H1 (cell line): ENCODE data around the gene DNAJB11. TPM values are rescaled to one million over a fixed set of nuclear protein-coding genes. Genes with fewer than 3 reads are reported as not detected.
A peak's percentile ranks its signal among the peaks of the same experiment; 100 is the strongest.

ENCODE experiments used
- CTCF ChIA-PET: fragments of 300-600 bp; sonication (Branson Sonifier 250); formaldehyde crosslinking; loops from one replicate; lab custom pipeline; 2021; ENCODE audit not compliant: partially characterized antibody; lab: Charles Lee
- POLR2A ChIA-PET: fragments of 300-600 bp; sonication (Branson Sonifier 250); formaldehyde crosslinking; loops from one replicate; lab custom pipeline; 2021; ENCODE audit warnings: inconsistent platforms; ENCODE audit not compliant: partially characterized antibody; lab: Charles Lee
- DNase-seq, 2 experiments: peaks; one replicate each; pipeline versions ENCODE4 v3.0.0 to v3.0.0-alpha.2; 2010 to 2022; ENCODE audit warnings: low spot score in 2 of 2, low read depth in 1 of 2, mixed read lengths in 1 of 2
- FAIRE-seq: peaks from 2 replicates; lab custom pipeline; 2011; peaks lifted over from hg19 to GRCh38; lab: Jason Lieb, UNC
- H2AFZ ChIP-seq: 2 replicates; pipeline ENCODE4 v1.8.1; 2012; ENCODE audit warnings: low read length, inconsistent platforms
- H2AK5ac ChIP-seq: 2 replicates; pipeline ENCODE4 v1.6.1; 2013; ENCODE audit warnings: low read depth, low read length
- H2BK120ac ChIP-seq: replicated peaks from 2 replicates; pipeline ENCODE3; 2013; ENCODE audit warnings: low read depth, low read length, inconsistent platforms
- H2BK12ac ChIP-seq: 2 replicates; pipeline ENCODE4 v1.6.1; 2013; ENCODE audit warnings: low read depth, low read length
- H2BK15ac ChIP-seq: 2 replicates; pipeline ENCODE4 v1.6.1; 2013; ENCODE audit warnings: low read length
- H2BK20ac ChIP-seq: 2 replicates; pipeline ENCODE4 v1.6.1; 2013; ENCODE audit warnings: low read length
- H2BK5ac ChIP-seq: 2 replicates; pipeline ENCODE4 v1.6.1; 2013; ENCODE audit warnings: low read depth, low read length
- H3K14ac ChIP-seq: 2 replicates; pipeline ENCODE4 v1.6.1; 2013; ENCODE audit warnings: inconsistent platforms; ENCODE audit not compliant: insufficient read length
- H3K18ac ChIP-seq: 2 replicates; pipeline ENCODE4 v1.6.1; 2013; ENCODE audit warnings: low read length; ENCODE audit errors: extremely low read depth
- H3K23ac ChIP-seq: 2 replicates; pipeline ENCODE4 v1.6.1; 2013; ENCODE audit warnings: inconsistent platforms; ENCODE audit not compliant: insufficient read length
- H3K23me2 ChIP-seq: 2 replicates; pipeline ENCODE4 v1.6.1; 2013; ENCODE audit warnings: low read depth, low read length
- H3K27ac ChIP-seq: 2 replicates; pipeline ENCODE4 v1.6.1; 2011; ENCODE audit warnings: low read depth, low read length, inconsistent platforms
- H3K27me3 ChIP-seq, 4 experiments: replicated peaks in 1 of 4; 1 replicate in 1 of 4; 2 replicates in 3 of 4; pipeline versions ENCODE4 v1.6.1 to v1.8.1; 2011 to 2013; ENCODE audit warnings: low read length in 3 of 4, mild to moderate bottlenecking in 3 of 4, inconsistent platforms in 2 of 4, mixed read lengths in 2 of 4, moderate library complexity in 1 of 4; ENCODE audit not compliant: control insufficient read depth in 3 of 4, insufficient read depth in 3 of 4; ENCODE audit errors: extremely low read depth in 1 of 4
- H3K36me3 ChIP-seq, 4 experiments: 2 replicates each; pipeline versions ENCODE4 v1.6.1 to v1.8.1; 2011 to 2013; ENCODE audit warnings: mild to moderate bottlenecking in 4 of 4, low read length in 3 of 4, moderate library complexity in 2 of 4, control low read depth in 1 of 4, inconsistent platforms in 1 of 4; ENCODE audit not compliant: insufficient read depth in 4 of 4, control insufficient read depth in 2 of 4
- H3K4ac ChIP-seq: replicated peaks from 2 replicates; pipeline ENCODE3; 2013; ENCODE audit warnings: low read length, low read depth, mixed read lengths, inconsistent platforms; ENCODE audit not compliant: insufficient read length
- H3K4me1 ChIP-seq, 4 experiments: replicated peaks in 1 of 4; 1 replicate in 1 of 4; 2 replicates in 3 of 4; pipeline versions ENCODE4 v1.6.1 to v1.8.1; 2011 to 2013; ENCODE audit warnings: low read length in 3 of 4, inconsistent platforms in 2 of 4, mixed read lengths in 1 of 4; ENCODE audit not compliant: insufficient read depth in 4 of 4, control insufficient read depth in 3 of 4
- H3K4me2 ChIP-seq, 2 experiments: 2 replicates each; pipeline versions ENCODE4 v1.6.1 to v1.8.1; 2011 to 2013; ENCODE audit warnings: low read depth in 2 of 2, low read length in 2 of 2, control low read depth in 1 of 2, inconsistent platforms in 1 of 2, mild to moderate bottlenecking in 1 of 2; ENCODE audit not compliant: insufficient read depth in 1 of 2
- H3K4me3 ChIP-seq, 4 experiments: fragments of 200-600, 300-600 bp in 1 of 4; sonication (generic), shearing (Covaris generic), sonication (Bioruptor Twin) in 1 of 4; 2 replicates each; pipeline versions ENCODE4 v1.5.1 to v1.8.1; 2011 to 2016; ENCODE audit warnings: low read length in 4 of 4, low read depth in 3 of 4, control low read depth in 2 of 4, inconsistent platforms in 2 of 4, mild to moderate bottlenecking in 2 of 4, mixed read lengths in 1 of 4, moderate library complexity in 1 of 4; ENCODE audit not compliant: insufficient read depth in 2 of 4; ENCODE audit errors: extremely low read depth in 1 of 4
- H3K56ac ChIP-seq: replicated peaks from 2 replicates; pipeline ENCODE3; 2013; ENCODE audit warnings: low read depth, mild to moderate bottlenecking, mixed read lengths, low read length, inconsistent platforms; ENCODE audit not compliant: insufficient read length
- H3K79me1 ChIP-seq: 2 replicates; pipeline ENCODE4 v1.6.1; 2013; ENCODE audit warnings: low read depth, low read length, control low read depth
- H3K79me2 ChIP-seq, 2 experiments: 2 replicates each; pipeline versions ENCODE4 v1.6.1 to v1.8.1; 2012 to 2013; ENCODE audit warnings: low read length in 2 of 2, mild to moderate bottlenecking in 2 of 2, inconsistent platforms in 1 of 2; ENCODE audit not compliant: insufficient read depth in 2 of 2, control insufficient read depth in 1 of 2
- H3K9ac ChIP-seq, 4 experiments: replicated peaks in 1 of 4; 1 replicate in 1 of 4; 2 replicates in 3 of 4; pipeline versions ENCODE4 v1.6.1 to v1.8.1; 2011 to 2013; ENCODE audit warnings: low read depth in 3 of 4, low read length in 3 of 4, control low read depth in 2 of 4, mild to moderate bottlenecking in 2 of 4, moderate library complexity in 2 of 4, inconsistent platforms in 1 of 4; ENCODE audit errors: extremely low read depth in 1 of 4
- H3K9me3 ChIP-seq, 2 experiments: 2 replicates each; pipeline versions ENCODE4 v1.6.1 to v1.8.1; 2012 to 2013; ENCODE audit warnings: mild to moderate bottlenecking in 2 of 2, moderate library complexity in 2 of 2, control low read depth in 1 of 2, inconsistent platforms in 1 of 2, low read depth in 1 of 2, low read length in 1 of 2, mixed read lengths in 1 of 2; ENCODE audit not compliant: insufficient read depth in 2 of 2
- H4K20me1 ChIP-seq, 2 experiments: replicated peaks in 1 of 2; 2 replicates each; pipeline versions ENCODE3 to v1.8.1; 2011 to 2013; ENCODE audit warnings: inconsistent platforms in 2 of 2, low read length in 2 of 2, mild to moderate bottlenecking in 1 of 2; ENCODE audit not compliant: insufficient read depth in 2 of 2, control insufficient read depth in 1 of 2
- H4K5ac ChIP-seq: 2 replicates; pipeline ENCODE4 v1.6.1; 2013; ENCODE audit warnings: low read length, low read depth, mixed read lengths, inconsistent platforms; ENCODE audit not compliant: insufficient read length
- H4K8ac ChIP-seq: 2 replicates; pipeline ENCODE4 v1.8.0; 2013; ENCODE audit warnings: mild to moderate bottlenecking, moderate library complexity, low read length, inconsistent platforms; ENCODE audit not compliant: insufficient read depth; ENCODE audit errors: extremely low read depth
- H4K91ac ChIP-seq: replicated peaks from 2 replicates; pipeline ENCODE3; 2013; ENCODE audit warnings: low read length, mixed read lengths, inconsistent platforms; ENCODE audit not compliant: insufficient read length
- CEBPB ChIP-seq: IDR thresholded peaks from 2 replicates; pipeline ENCODE4 v1.6.1; 2012; ENCODE audit warnings: low read depth, low read length
- RFX5 ChIP-seq: IDR thresholded peaks from 2 replicates; pipeline ENCODE4 v1.6.1; 2011; ENCODE audit warnings: low read depth, low read length, improper control_type of control experiment, borderline replicate concordance
- ZNF274 ChIP-seq: IDR thresholded peaks from 2 replicates; pipeline ENCODE4 v1.7.0; 2012; ENCODE audit warnings: low read length, borderline replicate concordance; ENCODE audit errors: extremely low read depth
- polyA plus RNA-seq, 7 experiments: library from polyadenylated mRNA; depleted of rRNA in 3 of 7; stranded (reverse) in 5 of 7; unstranded in 2 of 7; fragments of >200 nt in 5 of 7; fragments of 200-250 nt in 2 of 7; gene quantifications; 1 replicate in 5 of 7; 2 replicates in 1 of 7; 4 replicates in 1 of 7; pipeline versions ENCODE4 v1.2.1 to v1.2.3, GENCODE V29; 2011 to 2013; ENCODE audit warnings: missing spikeins in 2 of 7, mixed read lengths in 2 of 7
- total RNA-seq: library from RNA; stranded (reverse); fragmentation: NEBNext Ultra II Directional; extraction: Animal tissue kit (Norgen Biotek cat#: 25700); gene quantifications from 2 replicates; pipeline ENCODE4 v1.2.1, GENCODE V29; 2021

The DNAJB11 gene
- total and polyA plus RNA-seq, 2 of the 8 experiments (the other 6 are each of a cell fraction or from before 2014, with no cell fraction given): 14.6 to 63.9 TPM

DNA sequence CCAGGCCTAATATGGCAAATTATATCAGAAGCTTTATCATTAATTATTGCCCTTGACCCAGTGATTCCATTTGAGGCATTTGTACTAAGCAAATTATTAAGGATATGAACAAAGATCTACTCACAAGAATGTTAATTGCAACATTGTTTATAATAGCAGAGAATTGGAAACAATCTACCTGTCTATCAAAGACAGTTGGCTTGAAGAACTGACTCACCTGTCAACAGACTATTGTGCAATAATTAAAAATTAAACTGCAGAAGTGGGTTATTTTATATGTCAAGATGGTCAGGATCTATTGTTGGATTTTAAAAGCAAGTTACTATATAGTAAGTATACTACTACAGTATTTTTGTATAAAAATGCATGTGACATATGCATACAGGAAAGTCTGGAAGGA lies 63.0 kb downstream of the DNAJB11 start:
- Histone ChIP-seq H3K4me1 (no peaks in the 10 kb centered on the region), H3K4ac (no peak overlapping the region), H3K79me2 (no peaks in the 10 kb centered on the region), H4K91ac (no peak overlapping the region), H3K36me3 (no peaks in the 10 kb centered on the region), H3K9me3 (no peaks in the 10 kb centered on the region), H3K27ac (no peak overlapping the region), H2BK12ac (no peak overlapping the region), H3K4me3 (no peak overlapping the region), H2BK20ac (no peak overlapping the region), H2AFZ (no peak overlapping the region), H2BK15ac (no peak overlapping the region), H3K18ac (no peak overlapping the region), H3K14ac (no peak overlapping the region), H3K79me1 (no peaks in the 10 kb centered on the region), H3K4me2 (no peak overlapping the region), H3K27me3 (no peaks in the 10 kb centered on the region), H4K8ac (no peak overlapping the region), H3K9ac (no peak overlapping the region), H3K56ac (no peak overlapping the region), H3K23me2 (peaks cover 2% of the 10 kb centered on the region; the same call in 1 of the 2 replicates), H4K20me1 (no peaks in the 10 kb centered on the region), H2AK5ac (no peak overlapping the region), H2BK120ac (no peak overlapping the region), H4K5ac (no peak overlapping the region), H3K23ac (no peak overlapping the region), H2BK5ac (no peak overlapping the region)
- no peak for DNase-seq
- FAIRE-seq: no peak
- ChIA-PET CTCF (interaction anchor here (0.9 to 5.8 kb wide), 4 partner anchors 10 to 19 kb away, joined by 3 to 50 read pairs (median 4); no protein-coding TSS in a partner anchor), POLR2A (interaction anchor here (0.9 to 1.9 kb wide), 2 partner anchors 10 to 150 kb away, joined by 3 to 9 read pairs; partner anchors contain the start of gene EIF4A2)
- TF ChIP-seq RFX5 (no peak), CEBPB (peak; percentile 71; the same call in 1 of the 2 replicates), ZNF274 (no peak)
